H1 (cell line): ENCODE results near the gene ETV5. TPM values are rescaled to one million over a fixed set of nuclear protein-coding genes. Genes with fewer than 3 reads are reported as not detected.

Source experiments
- CTCF ChIA-PET: fragments of 300-600 bp; sonication (Branson Sonifier 250); formaldehyde crosslinking; loops from one replicate; lab custom pipeline; 2021; ENCODE audit not compliant: partially characterized antibody; lab: Charles Lee
- POLR2A ChIA-PET: fragments of 300-600 bp; sonication (Branson Sonifier 250); formaldehyde crosslinking; loops from one replicate; lab custom pipeline; 2021; ENCODE audit warnings: inconsistent platforms; ENCODE audit not compliant: partially characterized antibody; lab: Charles Lee
- DNase-seq, 2 experiments: peaks; one replicate each; pipeline versions ENCODE4 v3.0.0 to v3.0.0-alpha.2; 2010 to 2022; ENCODE audit warnings: low spot score in 2 of 2, low read depth in 1 of 2, mixed read lengths in 1 of 2
- FAIRE-seq: peaks from 2 replicates; lab custom pipeline; 2011; peaks lifted over from hg19 to GRCh38; lab: Jason Lieb, UNC
- H2AFZ ChIP-seq: 2 replicates; pipeline ENCODE4 v1.8.1; 2012; ENCODE audit warnings: low read length, inconsistent platforms
- H2AK5ac ChIP-seq: 2 replicates; pipeline ENCODE4 v1.6.1; 2013; ENCODE audit warnings: low read depth, low read length
- H2BK120ac ChIP-seq: replicated peaks from 2 replicates; pipeline ENCODE3; 2013; ENCODE audit warnings: low read depth, low read length, inconsistent platforms
- H2BK12ac ChIP-seq: 2 replicates; pipeline ENCODE4 v1.6.1; 2013; ENCODE audit warnings: low read depth, low read length
- H2BK15ac ChIP-seq: 2 replicates; pipeline ENCODE4 v1.6.1; 2013; ENCODE audit warnings: low read length
- H2BK20ac ChIP-seq: 2 replicates; pipeline ENCODE4 v1.6.1; 2013; ENCODE audit warnings: low read length
- H2BK5ac ChIP-seq: 2 replicates; pipeline ENCODE4 v1.6.1; 2013; ENCODE audit warnings: low read depth, low read length
- H3K14ac ChIP-seq: 2 replicates; pipeline ENCODE4 v1.6.1; 2013; ENCODE audit warnings: inconsistent platforms; ENCODE audit not compliant: insufficient read length
- H3K18ac ChIP-seq: 2 replicates; pipeline ENCODE4 v1.6.1; 2013; ENCODE audit warnings: low read length; ENCODE audit errors: extremely low read depth
- H3K23ac ChIP-seq: 2 replicates; pipeline ENCODE4 v1.6.1; 2013; ENCODE audit warnings: inconsistent platforms; ENCODE audit not compliant: insufficient read length
- H3K23me2 ChIP-seq: 2 replicates; pipeline ENCODE4 v1.6.1; 2013; ENCODE audit warnings: low read depth, low read length
- H3K27ac ChIP-seq: 2 replicates; pipeline ENCODE4 v1.6.1; 2011; ENCODE audit warnings: low read depth, low read length, inconsistent platforms
- H3K27me3 ChIP-seq, 4 experiments: replicated peaks in 1 of 4; 1 replicate in 1 of 4; 2 replicates in 3 of 4; pipeline versions ENCODE4 v1.6.1 to v1.8.1; 2011 to 2013; ENCODE audit warnings: low read length in 3 of 4, mild to moderate bottlenecking in 3 of 4, inconsistent platforms in 2 of 4, mixed read lengths in 2 of 4, moderate library complexity in 1 of 4; ENCODE audit not compliant: control insufficient read depth in 3 of 4, insufficient read depth in 3 of 4; ENCODE audit errors: extremely low read depth in 1 of 4
- H3K36me3 ChIP-seq, 4 experiments: 2 replicates each; pipeline versions ENCODE4 v1.6.1 to v1.8.1; 2011 to 2013; ENCODE audit warnings: mild to moderate bottlenecking in 4 of 4, low read length in 3 of 4, moderate library complexity in 2 of 4, control low read depth in 1 of 4, inconsistent platforms in 1 of 4; ENCODE audit not compliant: insufficient read depth in 4 of 4, control insufficient read depth in 2 of 4
- H3K4ac ChIP-seq: replicated peaks from 2 replicates; pipeline ENCODE3; 2013; ENCODE audit warnings: low read length, low read depth, mixed read lengths, inconsistent platforms; ENCODE audit not compliant: insufficient read length
- H3K4me1 ChIP-seq, 4 experiments: replicated peaks in 1 of 4; 1 replicate in 1 of 4; 2 replicates in 3 of 4; pipeline versions ENCODE4 v1.6.1 to v1.8.1; 2011 to 2013; ENCODE audit warnings: low read length in 3 of 4, inconsistent platforms in 2 of 4, mixed read lengths in 1 of 4; ENCODE audit not compliant: insufficient read depth in 4 of 4, control insufficient read depth in 3 of 4
- H3K4me2 ChIP-seq, 2 experiments: 2 replicates each; pipeline versions ENCODE4 v1.6.1 to v1.8.1; 2011 to 2013; ENCODE audit warnings: low read depth in 2 of 2, low read length in 2 of 2, control low read depth in 1 of 2, inconsistent platforms in 1 of 2, mild to moderate bottlenecking in 1 of 2; ENCODE audit not compliant: insufficient read depth in 1 of 2
- H3K4me3 ChIP-seq, 4 experiments: fragments of 200-600, 300-600 bp in 1 of 4; sonication (generic), shearing (Covaris generic), sonication (Bioruptor Twin) in 1 of 4; 2 replicates each; pipeline versions ENCODE4 v1.5.1 to v1.8.1; 2011 to 2016; ENCODE audit warnings: low read length in 4 of 4, low read depth in 3 of 4, control low read depth in 2 of 4, inconsistent platforms in 2 of 4, mild to moderate bottlenecking in 2 of 4, mixed read lengths in 1 of 4, moderate library complexity in 1 of 4; ENCODE audit not compliant: insufficient read depth in 2 of 4; ENCODE audit errors: extremely low read depth in 1 of 4
- H3K56ac ChIP-seq: replicated peaks from 2 replicates; pipeline ENCODE3; 2013; ENCODE audit warnings: low read depth, mild to moderate bottlenecking, mixed read lengths, low read length, inconsistent platforms; ENCODE audit not compliant: insufficient read length
- H3K79me1 ChIP-seq: 2 replicates; pipeline ENCODE4 v1.6.1; 2013; ENCODE audit warnings: low read depth, low read length, control low read depth
- H3K79me2 ChIP-seq, 2 experiments: 2 replicates each; pipeline versions ENCODE4 v1.6.1 to v1.8.1; 2012 to 2013; ENCODE audit warnings: low read length in 2 of 2, mild to moderate bottlenecking in 2 of 2, inconsistent platforms in 1 of 2; ENCODE audit not compliant: insufficient read depth in 2 of 2, control insufficient read depth in 1 of 2
- H3K9ac ChIP-seq, 4 experiments: replicated peaks in 1 of 4; 1 replicate in 1 of 4; 2 replicates in 3 of 4; pipeline versions ENCODE4 v1.6.1 to v1.8.1; 2011 to 2013; ENCODE audit warnings: low read depth in 3 of 4, low read length in 3 of 4, control low read depth in 2 of 4, mild to moderate bottlenecking in 2 of 4, moderate library complexity in 2 of 4, inconsistent platforms in 1 of 4; ENCODE audit errors: extremely low read depth in 1 of 4
- H3K9me3 ChIP-seq, 2 experiments: 2 replicates each; pipeline versions ENCODE4 v1.6.1 to v1.8.1; 2012 to 2013; ENCODE audit warnings: mild to moderate bottlenecking in 2 of 2, moderate library complexity in 2 of 2, control low read depth in 1 of 2, inconsistent platforms in 1 of 2, low read depth in 1 of 2, low read length in 1 of 2, mixed read lengths in 1 of 2; ENCODE audit not compliant: insufficient read depth in 2 of 2
- H4K20me1 ChIP-seq, 2 experiments: replicated peaks in 1 of 2; 2 replicates each; pipeline versions ENCODE3 to v1.8.1; 2011 to 2013; ENCODE audit warnings: inconsistent platforms in 2 of 2, low read length in 2 of 2, mild to moderate bottlenecking in 1 of 2; ENCODE audit not compliant: insufficient read depth in 2 of 2, control insufficient read depth in 1 of 2
- H4K5ac ChIP-seq: 2 replicates; pipeline ENCODE4 v1.6.1; 2013; ENCODE audit warnings: low read length, low read depth, mixed read lengths, inconsistent platforms; ENCODE audit not compliant: insufficient read length
- H4K8ac ChIP-seq: 2 replicates; pipeline ENCODE4 v1.8.0; 2013; ENCODE audit warnings: mild to moderate bottlenecking, moderate library complexity, low read length, inconsistent platforms; ENCODE audit not compliant: insufficient read depth; ENCODE audit errors: extremely low read depth
- H4K91ac ChIP-seq: replicated peaks from 2 replicates; pipeline ENCODE3; 2013; ENCODE audit warnings: low read length, mixed read lengths, inconsistent platforms; ENCODE audit not compliant: insufficient read length
- BACH1 ChIP-seq: IDR thresholded peaks from 2 replicates; pipeline ENCODE4 v1.6.1; 2012; ENCODE audit warnings: low read length, improper control_type of control experiment
- CBX8 ChIP-seq: fragments of 300-800, 300-1000 bp; sonication (generic); IDR thresholded peaks from 2 replicates; pipeline ENCODE4 v1.7.1; 2016; ENCODE audit warnings: low read depth, low read length, borderline replicate concordance
- CHD2 ChIP-seq: IDR thresholded peaks from 2 replicates; pipeline ENCODE4 v1.6.1; 2012; ENCODE audit warnings: low read length, improper control_type of control experiment
- HDAC2 ChIP-seq, 2 experiments: fragments of 300-600 bp in 1 of 2; sonication (generic) in 1 of 2; IDR thresholded peaks; 2 replicates each; pipeline ENCODE4 v1.6.1; 2011 to 2012; ENCODE audit warnings: low read depth in 2 of 2, low read length in 2 of 2, mild to moderate bottlenecking in 2 of 2, moderate library complexity in 2 of 2, borderline replicate concordance in 1 of 2, inconsistent platforms in 1 of 2
- JUND ChIP-seq: IDR thresholded peaks from 2 replicates; pipeline ENCODE4 v1.6.1; 2011; ENCODE audit warnings: mild to moderate bottlenecking, improper control_type of control experiment, low read length
- KDM5A ChIP-seq: fragments of 200-600 bp; IDR thresholded peaks from 2 replicates; pipeline ENCODE4 v1.7.1; 2012; ENCODE audit warnings: mild to moderate bottlenecking, low read length, inconsistent platforms, mixed read lengths
- POLR2AphosphoS5 ChIP-seq: IDR thresholded peaks from 2 replicates; pipeline ENCODE4 v1.6.1; 2011; ENCODE audit warnings: low read depth, low read length
- RFX5 ChIP-seq: IDR thresholded peaks from 2 replicates; pipeline ENCODE4 v1.6.1; 2011; ENCODE audit warnings: low read depth, low read length, improper control_type of control experiment, borderline replicate concordance
- SRF ChIP-seq: IDR thresholded peaks from 2 replicates; pipeline ENCODE4 v1.6.1; 2011; ENCODE audit warnings: mild to moderate bottlenecking, low read depth, low read length, moderate library complexity
- TBP ChIP-seq: IDR thresholded peaks from 2 replicates; pipeline ENCODE4 v1.6.1; 2011; ENCODE audit warnings: low read depth, low read length, improper control_type of control experiment
- WGBS, 2 experiments: shearing (Covaris generic) in 1 of 2; methylation state at CpG; one replicate each; pipeline versions ENCODE4 v1.1.6 to v1.1.7; 2013 to 2015; ENCODE audit warnings: low lambda C conversion rate in 2 of 2, mixed read lengths in 2 of 2, inconsistent platforms in 1 of 2, low coverage in 1 of 2, missing lambda C conversion rate in 1 of 2; ENCODE audit not compliant: insufficient replicate concordance in 2 of 2, insufficient coverage in 1 of 2, insufficient read length in 1 of 2; ENCODE audit errors: extremely low coverage in 1 of 2, missing lambda C conversion rate in 1 of 2; 5-methylcytosine and 5-hydroxymethylcytosine counted together
- polyA plus RNA-seq, 7 experiments: library from polyadenylated mRNA; depleted of rRNA in 3 of 7; stranded (reverse) in 5 of 7; unstranded in 2 of 7; fragments of >200 nt in 5 of 7; fragments of 200-250 nt in 2 of 7; gene quantifications; 1 replicate in 5 of 7; 2 replicates in 1 of 7; 4 replicates in 1 of 7; pipeline versions ENCODE4 v1.2.1 to v1.2.3, GENCODE V29; 2011 to 2013; ENCODE audit warnings: missing spikeins in 2 of 7, mixed read lengths in 2 of 7
- total RNA-seq: library from RNA; stranded (reverse); fragmentation: NEBNext Ultra II Directional; extraction: Animal tissue kit (Norgen Biotek cat#: 25700); gene quantifications from 2 replicates; pipeline ENCODE4 v1.2.1, GENCODE V29; 2021
- TF ChIP-seq, protein P1 (sequence below): IDR thresholded peaks from 2 replicates; pipeline ENCODE4 v1.6.1; 2011; ENCODE audit warnings: low read length, improper control_type of control experiment

ETV5 gene
- total and polyA plus RNA-seq, 2 of the 8 experiments (the other 6 are each of a cell fraction or from before 2014, with no cell fraction given) = 13.1 to 36.9 TPM

DNA sequence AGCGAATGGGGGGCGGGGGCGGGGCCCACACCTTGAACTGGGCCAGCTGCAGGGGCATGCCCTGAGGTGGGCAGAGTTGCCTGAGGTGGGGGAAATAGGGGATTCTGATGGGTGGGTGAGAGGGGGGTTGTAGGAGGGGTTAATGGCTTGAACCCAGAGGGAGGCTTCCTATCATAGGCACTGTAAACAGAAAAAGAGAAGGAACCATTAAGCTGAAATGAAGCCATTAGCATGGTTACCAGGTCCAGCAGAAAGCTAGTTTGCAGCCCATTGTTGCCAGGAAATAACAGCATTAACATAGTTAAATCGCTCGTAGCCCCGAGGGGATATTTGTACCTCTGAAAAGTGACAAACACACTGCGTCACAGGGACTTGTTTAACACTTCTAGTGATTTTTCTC lies 29.0 kb downstream of the ETV5 start:
- peak overlapping the region; percentile 8; the same call in 1 of the 2 replicates for H2BK5ac ChIP-seq
- H3K36me3 ChIP-seq = peaks cover 0 to 8% (median 0%) of the 10 kb centered on the region in 4 experiments; a peak in 3 of 8 replicates
- 0 out of 2 replicates have a peak overlapping the region, but pooled peaks have one; percentile 51 for H2AFZ ChIP-seq
- H3K56ac ChIP-seq = no peak overlapping the region
- ChIA-PET POLR2A (interaction anchor here (0.5 to 3.6 kb wide), 8 partner anchors 12 to 102 kb away, joined by 3 to 15 read pairs (median 4); partner anchors contain the start of gene ETV5), CTCF (interaction anchor here (1.0 to 1.1 kb wide), 2 partner anchors 14 to 82 kb away, joined by 3 read pairs; no protein-coding TSS in a partner anchor)
- no peak overlapping the region for H3K18ac ChIP-seq
- no peak overlapping the region for H4K91ac ChIP-seq
- no peak overlapping the region for H4K8ac ChIP-seq
- H3K4ac ChIP-seq = no peak overlapping the region
- H2BK15ac ChIP-seq = no peak overlapping the region
- peak overlapping the region; percentile 39 to 40 for H3K4me2 ChIP-seq
- no peak overlapping the region for H2BK20ac ChIP-seq
- peak overlapping the region in 1 of 4 experiments; percentile 18; a peak in 1 of 7 replicates for H3K9ac ChIP-seq
- peaks cover 4 to 16% (median 16%) of the 10 kb centered on the region in 4 experiments; a peak in 6 of 7 replicates for H3K4me1 ChIP-seq
- H4K20me1 ChIP-seq = no peaks in the 10 kb centered on the region
- no peak overlapping the region for H2BK120ac ChIP-seq
- TF ChIP-seq KDM5A (no peak), JUND (no peak), BACH1 (no peak), HDAC2 (IDR thresholded peaks at IDR 0.05; ENCODE audit: borderline replicate concordance in 1 of 2, low read depth in 2 of 2, low read length in 2 of 2) (no peak), RFX5 (no peak), CHD2 (no peak), TBP (no peak), CBX8 (no peak), POLR2AphosphoS5 (no peak), SRF (no peak)
- TF ChIP-seq, protein P1, sequence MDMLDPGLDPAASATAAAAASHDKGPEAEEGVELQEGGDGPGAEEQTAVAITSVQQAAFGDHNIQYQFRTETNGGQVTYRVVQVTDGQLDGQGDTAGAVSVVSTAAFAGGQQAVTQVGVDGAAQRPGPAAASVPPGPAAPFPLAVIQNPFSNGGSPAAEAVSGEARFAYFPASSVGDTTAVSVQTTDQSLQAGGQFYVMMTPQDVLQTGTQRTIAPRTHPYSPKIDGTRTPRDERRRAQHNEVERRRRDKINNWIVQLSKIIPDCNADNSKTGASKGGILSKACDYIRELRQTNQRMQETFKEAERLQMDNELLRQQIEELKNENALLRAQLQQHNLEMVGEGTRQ = no peak
- H4K5ac ChIP-seq = no peak overlapping the region
- WGBS, 2 experiments = 31% methylated on average over 6 of the region's 7 CpGs; no CpG with 5 or more reads in 1 of the 2 experiments
- H3K9me3 ChIP-seq = no peaks in the 10 kb centered on the region
- H3K27ac ChIP-seq = no peak overlapping the region
- no peaks in the 10 kb centered on the region for H3K23me2 ChIP-seq
- H2BK12ac ChIP-seq = no peak overlapping the region
- no peaks in the 10 kb centered on the region for H3K79me2 ChIP-seq
- no peaks in the 10 kb centered on the region for H3K79me1 ChIP-seq
- H3K4me3 ChIP-seq = peak overlapping the region in 1 of 4 experiments; percentile 23; a peak in 1 of 8 replicates
- no peak overlapping the region for H2AK5ac ChIP-seq
- DNase-seq (no peak), FAIRE-seq (no peak)
- no peak overlapping the region for H3K23ac ChIP-seq
- H3K27me3 ChIP-seq = no peaks in the 10 kb centered on the region
- no peak overlapping the region for H3K14ac ChIP-seq
